ENCODE data around the gene HJURP. TPM values are rescaled to one million over a fixed set of nuclear protein-coding genes. Genes with fewer than 3 reads are reported as not detected.
A peak's percentile ranks its signal among the peaks of the same experiment; 100 is the strongest.
"Not testable (repeated sequence)": the region's sequence is repeated elsewhere in the genome, so short reads cannot be mapped to it uniquely, and the experiment has no call there.

HJURP gene, protein sequence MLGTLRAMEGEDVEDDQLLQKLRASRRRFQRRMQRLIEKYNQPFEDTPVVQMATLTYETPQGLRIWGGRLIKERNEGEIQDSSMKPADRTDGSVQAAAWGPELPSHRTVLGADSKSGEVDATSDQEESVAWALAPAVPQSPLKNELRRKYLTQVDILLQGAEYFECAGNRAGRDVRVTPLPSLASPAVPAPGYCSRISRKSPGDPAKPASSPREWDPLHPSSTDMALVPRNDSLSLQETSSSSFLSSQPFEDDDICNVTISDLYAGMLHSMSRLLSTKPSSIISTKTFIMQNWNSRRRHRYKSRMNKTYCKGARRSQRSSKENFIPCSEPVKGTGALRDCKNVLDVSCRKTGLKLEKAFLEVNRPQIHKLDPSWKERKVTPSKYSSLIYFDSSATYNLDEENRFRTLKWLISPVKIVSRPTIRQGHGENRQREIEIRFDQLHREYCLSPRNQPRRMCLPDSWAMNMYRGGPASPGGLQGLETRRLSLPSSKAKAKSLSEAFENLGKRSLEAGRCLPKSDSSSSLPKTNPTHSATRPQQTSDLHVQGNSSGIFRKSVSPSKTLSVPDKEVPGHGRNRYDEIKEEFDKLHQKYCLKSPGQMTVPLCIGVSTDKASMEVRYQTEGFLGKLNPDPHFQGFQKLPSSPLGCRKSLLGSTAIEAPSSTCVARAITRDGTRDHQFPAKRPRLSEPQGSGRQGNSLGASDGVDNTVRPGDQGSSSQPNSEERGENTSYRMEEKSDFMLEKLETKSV
- 13.5 to 19.4 TPM (median 17.6 TPM) in 3 replicates for total RNA-seq

DNA sequence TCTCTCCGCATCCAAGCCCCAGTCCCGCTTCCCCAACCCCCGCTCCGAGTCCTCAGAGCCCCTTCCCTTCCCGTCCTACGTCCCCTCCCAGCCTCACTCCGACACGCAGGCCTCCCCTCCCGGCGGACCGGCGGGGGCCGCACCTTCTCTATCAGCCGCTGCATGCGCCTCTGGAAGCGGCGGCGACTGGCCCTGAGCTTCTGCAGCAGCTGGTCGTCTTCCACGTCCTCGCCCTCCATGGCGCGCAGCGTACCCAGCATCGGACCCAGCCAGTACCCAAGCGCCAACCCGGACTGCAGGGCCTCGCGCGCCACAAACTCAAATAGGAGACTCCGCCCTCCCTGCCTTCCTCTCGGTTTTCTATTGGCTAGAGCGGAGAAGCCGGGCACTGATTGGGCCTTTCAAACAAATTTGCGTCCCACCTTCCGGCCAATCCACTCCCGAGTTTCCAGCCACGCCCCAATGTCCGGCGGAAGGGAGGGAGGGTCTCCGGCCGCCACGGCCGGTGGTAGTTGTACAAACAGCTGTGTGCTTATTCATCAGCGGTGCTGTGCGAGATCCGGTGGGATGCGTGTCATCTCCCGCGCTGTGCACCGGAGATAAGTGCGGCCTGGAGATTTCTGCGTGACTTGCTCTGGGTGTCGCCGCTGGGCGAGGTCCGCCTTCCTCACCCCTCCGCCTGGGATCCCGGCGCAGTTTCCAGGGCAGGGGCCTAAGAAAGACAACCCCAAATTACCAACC, at the start of gene HJURP:
Gene HJURP, minus strand, starts transcription at position 295 of the 741 bp plus-strand sequence. Its CDS starts 35 bp downstream, at position 260.
- DNase-seq (ENCODE audit: low spot score in 2 of 2, unreplicated experiment in 2 of 2) = peak; percentile 83 to 89
- peaks cover 29% of the 10 kb centered on the region for H3K4me1 Mint-ChIP-seq
- H3K27me3 Mint-ChIP-seq (ENCODE audit: low read depth) = no peaks in the 10 kb centered on the region
- H3K9me3 Mint-ChIP-seq = no peaks in the 10 kb centered on the region
- peak within 1 kb of the TSS; percentile 96 for H3K27ac Mint-ChIP-seq
- peaks cover 3% of the 10 kb centered on the region for H3K36me3 Mint-ChIP-seq
- peak within 1 kb of the TSS; percentile 98 for H3K4me3 Mint-ChIP-seq
- TF ChIP-seq, protein P1, sequence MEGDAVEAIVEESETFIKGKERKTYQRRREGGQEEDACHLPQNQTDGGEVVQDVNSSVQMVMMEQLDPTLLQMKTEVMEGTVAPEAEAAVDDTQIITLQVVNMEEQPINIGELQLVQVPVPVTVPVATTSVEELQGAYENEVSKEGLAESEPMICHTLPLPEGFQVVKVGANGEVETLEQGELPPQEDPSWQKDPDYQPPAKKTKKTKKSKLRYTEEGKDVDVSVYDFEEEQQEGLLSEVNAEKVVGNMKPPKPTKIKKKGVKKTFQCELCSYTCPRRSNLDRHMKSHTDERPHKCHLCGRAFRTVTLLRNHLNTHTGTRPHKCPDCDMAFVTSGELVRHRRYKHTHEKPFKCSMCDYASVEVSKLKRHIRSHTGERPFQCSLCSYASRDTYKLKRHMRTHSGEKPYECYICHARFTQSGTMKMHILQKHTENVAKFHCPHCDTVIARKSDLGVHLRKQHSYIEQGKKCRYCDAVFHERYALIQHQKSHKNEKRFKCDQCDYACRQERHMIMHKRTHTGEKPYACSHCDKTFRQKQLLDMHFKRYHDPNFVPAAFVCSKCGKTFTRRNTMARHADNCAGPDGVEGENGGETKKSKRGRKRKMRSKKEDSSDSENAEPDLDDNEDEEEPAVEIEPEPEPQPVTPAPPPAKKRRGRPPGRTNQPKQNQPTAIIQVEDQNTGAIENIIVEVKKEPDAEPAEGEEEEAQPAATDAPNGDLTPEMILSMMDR (IDR thresholded peaks at IDR 0.05; ENCODE audit: unreplicated experiment) = no peak

DNA sequence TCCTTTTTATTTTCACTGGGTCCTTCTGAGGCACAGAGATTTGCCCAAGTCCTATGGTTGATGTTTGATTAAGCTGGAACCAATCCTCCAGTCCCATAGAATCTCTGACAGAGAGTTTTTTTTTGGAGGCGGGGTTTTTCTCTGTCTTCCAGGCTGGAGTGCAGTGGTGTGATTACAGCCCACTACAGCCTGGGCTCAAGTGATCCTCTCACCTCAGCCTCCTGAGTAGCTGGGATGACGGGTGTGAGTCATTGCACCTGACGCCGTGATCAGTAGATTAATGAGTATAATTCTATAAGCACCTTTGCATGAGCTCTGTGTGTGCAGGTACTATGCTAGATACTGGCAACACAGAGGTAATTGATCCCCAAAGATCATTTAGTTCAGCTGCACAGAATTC, 47.5 kb upstream of the HJURP start:
- H3K27me3 Mint-ChIP-seq (ENCODE audit: low read depth) = peaks cover 68% of the 10 kb centered on the region
- no peak for DNase-seq (ENCODE audit: low spot score in 2 of 2, unreplicated experiment in 2 of 2)
- no peak overlapping the region for H3K27ac Mint-ChIP-seq
- no peaks in the 10 kb centered on the region for H3K4me1 Mint-ChIP-seq
- H3K36me3 Mint-ChIP-seq = no peaks in the 10 kb centered on the region
- no peak overlapping the region for H3K4me3 Mint-ChIP-seq
- H3K9me3 Mint-ChIP-seq = peaks cover 10% of the 10 kb centered on the region
- TF ChIP-seq, protein P1 (IDR thresholded peaks at IDR 0.05; ENCODE audit: unreplicated experiment) = no peak

DNA sequence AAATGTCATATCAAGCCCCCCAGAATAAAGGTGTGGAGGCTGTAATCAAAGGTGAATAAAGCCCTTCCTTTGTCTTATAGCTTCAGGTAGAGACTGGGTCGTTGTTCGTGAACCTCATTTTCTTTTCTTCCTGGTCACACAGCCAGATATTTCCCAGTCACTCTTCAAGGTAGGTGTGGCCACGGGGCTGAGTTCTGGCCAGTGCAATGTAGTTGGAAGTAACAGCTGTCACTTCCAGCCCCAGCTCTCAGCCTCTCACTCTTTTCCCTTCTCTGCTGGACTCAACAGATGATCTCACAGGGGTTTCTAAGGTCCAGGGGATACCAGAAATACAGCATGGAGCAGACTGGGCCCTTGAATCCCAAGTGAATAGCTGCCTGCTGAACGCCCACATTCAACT, 47.0 kb upstream of the HJURP start:
- DNase-seq (ENCODE audit: low spot score in 2 of 2, unreplicated experiment in 2 of 2) = no peak
- Mint-ChIP-seq H3K27me3 (ENCODE audit: low read depth) (peaks cover 71% of the 10 kb centered on the region), H3K9me3 (peaks cover 9% of the 10 kb centered on the region), H3K4me3 (no peak overlapping the region), H3K27ac (no peak overlapping the region), H3K36me3 (no peaks in the 10 kb centered on the region), H3K4me1 (no peaks in the 10 kb centered on the region)
- TF ChIP-seq, protein P1 (IDR thresholded peaks at IDR 0.05; ENCODE audit: unreplicated experiment) = no peak

DNA sequence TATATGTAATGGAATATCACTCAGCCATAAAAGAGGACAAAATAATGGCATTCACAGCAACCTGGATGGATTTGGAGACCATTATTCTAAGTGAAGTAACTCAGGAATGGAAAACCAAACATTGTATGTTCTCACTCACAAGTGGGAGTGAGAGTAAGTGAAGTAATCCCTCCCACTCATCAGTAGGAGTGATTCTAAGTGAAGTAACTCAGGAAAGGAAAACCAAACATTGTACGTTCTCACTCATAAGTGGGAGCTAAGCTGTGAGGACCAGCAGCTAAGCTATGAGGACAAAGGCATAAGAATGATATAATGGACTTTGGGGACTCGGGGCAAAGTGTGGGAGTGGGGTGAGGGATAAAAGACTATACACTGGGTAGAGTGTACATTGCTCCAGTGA, 41.9 kb upstream of the HJURP start:
- not testable (repeated sequence) for H3K4me3 Mint-ChIP-seq; H3K4me1 Mint-ChIP-seq; H3K9me3 Mint-ChIP-seq; DNase-seq (ENCODE audit: low spot score in 2 of 2, unreplicated experiment in 2 of 2); H3K36me3 Mint-ChIP-seq; H3K27ac Mint-ChIP-seq
- peaks cover 68% of the 10 kb centered on the region for H3K27me3 Mint-ChIP-seq (ENCODE audit: low read depth)

DNA sequence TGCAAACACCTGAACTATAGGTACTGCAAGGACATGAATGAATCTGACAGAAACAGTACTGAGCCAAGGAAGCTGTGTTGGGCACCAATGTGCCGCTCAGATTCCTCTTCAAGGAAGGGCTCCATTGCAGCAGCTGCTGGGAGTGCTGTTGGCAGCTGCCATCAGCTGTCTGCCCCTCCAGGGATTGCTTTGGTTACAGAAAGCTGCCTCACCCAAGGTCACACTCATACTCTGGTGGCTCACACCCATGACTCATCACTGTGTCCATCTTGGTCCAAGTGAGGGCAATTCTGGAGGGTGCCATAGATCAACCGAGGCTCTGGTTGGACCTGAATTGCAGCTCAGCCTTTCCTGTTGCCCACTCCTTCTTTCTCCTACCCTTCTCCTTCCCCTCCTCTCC, 38.5 kb upstream of the HJURP start:
- Mint-ChIP-seq H3K4me1 (no peaks in the 10 kb centered on the region), H3K27me3 (ENCODE audit: low read depth) (peaks cover 67% of the 10 kb centered on the region), H3K27ac (no peak overlapping the region), H3K36me3 (no peaks in the 10 kb centered on the region), H3K9me3 (no peaks in the 10 kb centered on the region), H3K4me3 (no peak overlapping the region)
- TF ChIP-seq, protein P1 (IDR thresholded peaks at IDR 0.05; ENCODE audit: unreplicated experiment) = no peak
- no peak for DNase-seq (ENCODE audit: low spot score in 2 of 2, unreplicated experiment in 2 of 2)
